Measurements from ENCODE around the gene LMX1A.

DNA sequence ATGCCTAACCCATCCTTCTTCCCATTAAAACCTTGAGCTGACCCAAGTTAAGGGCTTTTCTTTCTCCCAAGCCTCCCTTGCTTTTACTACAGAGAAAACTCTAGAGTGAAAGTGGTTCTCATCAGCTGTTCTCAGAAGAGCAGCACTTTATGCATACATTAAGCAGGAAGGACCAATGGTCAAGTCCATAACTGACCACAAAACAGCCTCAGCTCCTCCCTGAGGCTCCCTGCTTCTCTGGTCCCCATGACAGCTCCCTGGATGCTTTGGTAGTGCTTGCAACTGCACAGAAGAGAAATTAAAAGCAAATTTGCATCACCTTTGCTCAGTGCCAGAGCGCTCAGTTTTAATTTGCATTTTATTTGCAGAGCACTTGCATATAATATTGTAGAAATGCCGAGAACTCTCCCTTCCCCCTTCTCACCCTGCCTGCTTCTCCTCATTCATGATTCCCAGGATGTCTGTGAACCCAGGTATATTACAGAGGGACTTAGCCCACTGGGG is 56.1 kb downstream of the LMX1A start:
- TF ChIP-seq, protein P1, sequence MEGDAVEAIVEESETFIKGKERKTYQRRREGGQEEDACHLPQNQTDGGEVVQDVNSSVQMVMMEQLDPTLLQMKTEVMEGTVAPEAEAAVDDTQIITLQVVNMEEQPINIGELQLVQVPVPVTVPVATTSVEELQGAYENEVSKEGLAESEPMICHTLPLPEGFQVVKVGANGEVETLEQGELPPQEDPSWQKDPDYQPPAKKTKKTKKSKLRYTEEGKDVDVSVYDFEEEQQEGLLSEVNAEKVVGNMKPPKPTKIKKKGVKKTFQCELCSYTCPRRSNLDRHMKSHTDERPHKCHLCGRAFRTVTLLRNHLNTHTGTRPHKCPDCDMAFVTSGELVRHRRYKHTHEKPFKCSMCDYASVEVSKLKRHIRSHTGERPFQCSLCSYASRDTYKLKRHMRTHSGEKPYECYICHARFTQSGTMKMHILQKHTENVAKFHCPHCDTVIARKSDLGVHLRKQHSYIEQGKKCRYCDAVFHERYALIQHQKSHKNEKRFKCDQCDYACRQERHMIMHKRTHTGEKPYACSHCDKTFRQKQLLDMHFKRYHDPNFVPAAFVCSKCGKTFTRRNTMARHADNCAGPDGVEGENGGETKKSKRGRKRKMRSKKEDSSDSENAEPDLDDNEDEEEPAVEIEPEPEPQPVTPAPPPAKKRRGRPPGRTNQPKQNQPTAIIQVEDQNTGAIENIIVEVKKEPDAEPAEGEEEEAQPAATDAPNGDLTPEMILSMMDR (optimal IDR thresholded peaks at IDR 0.05 in 1 of 3, IDR thresholded peaks at IDR 0.05 in 1 of 3, conservative IDR thresholded peaks at IDR 0.05 in 1 of 3; ENCODE audit: extremely low read depth in 1 of 3, insufficient read depth in 2 of 3, low read length in 3 of 3) = no peak
- TF ChIP-seq EZH2 (IDR thresholded peaks at IDR 0.05; ENCODE audit: low read length) = no peak

All from keratinocyte (primary cell).